ENCODE results near the gene AKAP13.

AKAP13 gene

GRCh38 chr15:85462029-85462428 is 81.6 kb downstream of the AKAP13 start:
- no peak overlapping the region for H2BK12ac ChIP-seq (ENCODE audit: low read length)
- peaks cover 7 to 14% of the 10 kb centered on the region in 2 donors for H3K4me1 ChIP-seq (ENCODE audit: control insufficient read depth in 2 of 2, insufficient read depth in 1 of 2, low read depth in 1 of 2, low read length in 2 of 2)
- H3K23ac ChIP-seq (ENCODE audit: low read depth, low read length, poor library complexity): no peak overlapping the region
- H2BK120ac ChIP-seq (ENCODE audit: low read depth, low read length): no peak overlapping the region
- no peak overlapping the region for H2BK15ac ChIP-seq (ENCODE audit: low read length)
- H3K27me3 ChIP-seq (ENCODE audit: control insufficient read depth in 3 of 3, insufficient read depth in 3 of 3, low read depth in 1 of 3, low read length in 3 of 3): no peaks in the 10 kb centered on the region
- H3K4me3 ChIP-seq (ENCODE audit: low read length in 2 of 2): no peak overlapping the region
- H4K91ac ChIP-seq (ENCODE audit: low read depth, low read length, poor library complexity): no peak overlapping the region
- no peak overlapping the region for H4K8ac ChIP-seq (ENCODE audit: low read depth, low read length)
- H3K18ac ChIP-seq (ENCODE audit: low read length): no peak overlapping the region
- no peak overlapping the region for H3K9ac ChIP-seq (ENCODE audit: low read depth, low read length, poor library complexity)
- no peak overlapping the region for H2AFZ ChIP-seq (ENCODE audit: low read length)
- DNase-seq (ENCODE audit: low spot score): no peak
- no peak overlapping the region for H3K4me2 ChIP-seq (ENCODE audit: insufficient read depth, low read length, poor library complexity, severe bottlenecking)
- H3K27ac ChIP-seq (replicated peaks; ENCODE audit: low read length): no peak overlapping the region
- H2BK5ac ChIP-seq (ENCODE audit: low read length): no peak overlapping the region
- H3K79me1 ChIP-seq (ENCODE audit: low read depth, low read length): peaks cover 2% of the 10 kb centered on the region
- H3K14ac ChIP-seq (ENCODE audit: low read length): no peak overlapping the region
- peaks cover 0 to 5% of the 10 kb centered on the region in 2 donors for H3K36me3 ChIP-seq (replicated peaks in 1 of 2; ENCODE audit: control insufficient read depth in 2 of 2, insufficient read depth in 2 of 2, low read length in 2 of 2)
- H3K4ac ChIP-seq (ENCODE audit: low read length): no peak overlapping the region
- no peak overlapping the region for H2AK5ac ChIP-seq (ENCODE audit: low read depth, low read length)
- H3K9me3 ChIP-seq (replicated peaks in 1 of 2; ENCODE audit: control insufficient read depth in 2 of 2, insufficient read depth in 1 of 2, low read depth in 1 of 2, low read length in 2 of 2): peaks cover 0 to 13% of the 10 kb centered on the region in 2 donors

- H3K27me3 ChIP-seq (ENCODE audit: control insufficient read depth in 3 of 3, insufficient read depth in 3 of 3, low read depth in 1 of 3, low read length in 3 of 3): no peaks in the 10 kb centered on the region
- H2BK120ac ChIP-seq (ENCODE audit: low read depth, low read length): no peak overlapping the region
- H3K4ac ChIP-seq (ENCODE audit: low read length): no peak overlapping the region
- H3K36me3 ChIP-seq (replicated peaks in 1 of 2; ENCODE audit: control insufficient read depth in 2 of 2, insufficient read depth in 2 of 2, low read length in 2 of 2): peaks cover 0 to 5% of the 10 kb centered on the region in 2 donors
- peaks cover 2% of the 10 kb centered on the region for H3K79me1 ChIP-seq (ENCODE audit: low read depth, low read length)
- no peak overlapping the region for H3K9ac ChIP-seq (ENCODE audit: low read depth, low read length, poor library complexity)
- H3K4me3 ChIP-seq (ENCODE audit: low read length in 2 of 2): peak overlapping the region in 1 of 2 donors; percentile 18
- no peak overlapping the region for H3K23ac ChIP-seq (ENCODE audit: low read depth, low read length, poor library complexity)
- no peak overlapping the region for H2BK5ac ChIP-seq (ENCODE audit: low read length)
- DNase-seq (ENCODE audit: low spot score): peak; percentile 44
- no peak overlapping the region for H3K18ac ChIP-seq (ENCODE audit: low read length)
- H3K27ac ChIP-seq (replicated peaks; ENCODE audit: low read length): peak overlapping the region; percentile 82
- no peak overlapping the region for H2AK5ac ChIP-seq (ENCODE audit: low read depth, low read length)
- no peak overlapping the region for H4K8ac ChIP-seq (ENCODE audit: low read depth, low read length)
- H3K14ac ChIP-seq (ENCODE audit: low read length): no peak overlapping the region
- H3K9me3 ChIP-seq (replicated peaks in 1 of 2; ENCODE audit: control insufficient read depth in 2 of 2, insufficient read depth in 1 of 2, low read depth in 1 of 2, low read length in 2 of 2): peaks cover 0 to 12% of the 10 kb centered on the region in 2 donors
- no peak overlapping the region for H3K4me2 ChIP-seq (ENCODE audit: insufficient read depth, low read length, poor library complexity, severe bottlenecking)
- no peak overlapping the region for H2BK12ac ChIP-seq (ENCODE audit: low read length)
- H3K4me1 ChIP-seq (ENCODE audit: control insufficient read depth in 2 of 2, insufficient read depth in 1 of 2, low read depth in 1 of 2, low read length in 2 of 2): peaks cover 7 to 14% of the 10 kb centered on the region in 2 donors
- WGBS, 2 donors (ENCODE audit: extremely low coverage in 2 of 2, insufficient read length in 2 of 2, insufficient replicate concordance in 1 of 2): no CpG with 5 or more reads among the region's 4 CpGs
- no peak overlapping the region for H4K91ac ChIP-seq (ENCODE audit: low read depth, low read length, poor library complexity)
- peak overlapping the region; percentile 4 for H2AFZ ChIP-seq (ENCODE audit: low read length)
- no peak overlapping the region for H2BK15ac ChIP-seq (ENCODE audit: low read length)
These were observed 83.0 kb downstream of the AKAP13 start for GRCh38 chr15:85463276-85463892.

GRCh38 chr15:85463976-85464375 is 83.6 kb downstream of the AKAP13 start:
- Histone ChIP-seq H2BK5ac (ENCODE audit: low read length) (no peak overlapping the region), H2AK5ac (ENCODE audit: low read depth, low read length) (no peak overlapping the region), H3K14ac (ENCODE audit: low read length) (no peak overlapping the region), H3K36me3 (replicated peaks in 1 of 2; ENCODE audit: control insufficient read depth in 2 of 2, insufficient read depth in 2 of 2, low read length in 2 of 2) (peaks cover 0 to 5% of the 10 kb centered on the region in 2 donors), H4K91ac (ENCODE audit: low read depth, low read length, poor library complexity) (no peak overlapping the region), H3K27ac (replicated peaks; ENCODE audit: low read length) (peak overlapping the region; percentile 2), H4K8ac (ENCODE audit: low read depth, low read length) (no peak overlapping the region), H3K23ac (ENCODE audit: low read depth, low read length, poor library complexity) (no peak overlapping the region), H3K4ac (ENCODE audit: low read length) (no peak overlapping the region), H3K9me3 (replicated peaks in 1 of 2; ENCODE audit: control insufficient read depth in 2 of 2, insufficient read depth in 1 of 2, low read depth in 1 of 2, low read length in 2 of 2) (peaks cover 0 to 12% of the 10 kb centered on the region in 2 donors), H3K4me3 (ENCODE audit: low read length in 2 of 2) (peak overlapping the region in 1 of 2 donors; percentile 18), H3K4me2 (ENCODE audit: insufficient read depth, low read length, poor library complexity, severe bottlenecking) (no peak overlapping the region), H3K4me1 (ENCODE audit: control insufficient read depth in 2 of 2, insufficient read depth in 1 of 2, low read depth in 1 of 2, low read length in 2 of 2) (peaks cover 7 to 14% of the 10 kb centered on the region in 2 donors), H2AFZ (ENCODE audit: low read length) (peak overlapping the region; percentile 4), H3K9ac (ENCODE audit: low read depth, low read length, poor library complexity) (no peak overlapping the region), H2BK120ac (ENCODE audit: low read depth, low read length) (no peak overlapping the region), H3K18ac (ENCODE audit: low read length) (no peak overlapping the region), H3K79me1 (ENCODE audit: low read depth, low read length) (peaks cover 2% of the 10 kb centered on the region), H2BK12ac (ENCODE audit: low read length) (no peak overlapping the region), H3K27me3 (ENCODE audit: control insufficient read depth in 3 of 3, insufficient read depth in 3 of 3, low read depth in 1 of 3, low read length in 3 of 3) (no peaks in the 10 kb centered on the region), H2BK15ac (ENCODE audit: low read length) (no peak overlapping the region)
- DNase-seq (ENCODE audit: low spot score): no peak
- WGBS, 2 donors (ENCODE audit: extremely low coverage in 2 of 2, insufficient read length in 2 of 2, insufficient replicate concordance in 1 of 2): no CpG with 5 or more reads among the region's 6 CpGs

GRCh38 chr15:85464471-85464870 is 84.1 kb downstream of the AKAP13 start:
- no peak overlapping the region for H3K23ac ChIP-seq (ENCODE audit: low read depth, low read length, poor library complexity)
- WGBS, 2 donors (ENCODE audit: extremely low coverage in 2 of 2, insufficient read length in 2 of 2, insufficient replicate concordance in 1 of 2): no CpG with 5 or more reads among the region's 3 CpGs
- H4K8ac ChIP-seq (ENCODE audit: low read depth, low read length): no peak overlapping the region
- H3K79me1 ChIP-seq (ENCODE audit: low read depth, low read length): peaks cover 1% of the 10 kb centered on the region
- H2BK15ac ChIP-seq (ENCODE audit: low read length): no peak overlapping the region
- H2BK5ac ChIP-seq (ENCODE audit: low read length): no peak overlapping the region
- no peak overlapping the region for H2BK12ac ChIP-seq (ENCODE audit: low read length)
- no peak overlapping the region for H3K18ac ChIP-seq (ENCODE audit: low read length)
- H3K4me3 ChIP-seq (ENCODE audit: low read length in 2 of 2): no peak overlapping the region
- no peak for DNase-seq (ENCODE audit: low spot score)
- H3K36me3 ChIP-seq (replicated peaks in 1 of 2; ENCODE audit: control insufficient read depth in 2 of 2, insufficient read depth in 2 of 2, low read length in 2 of 2): peaks cover 0 to 5% of the 10 kb centered on the region in 2 donors
- H3K27ac ChIP-seq (replicated peaks; ENCODE audit: low read length): no peak overlapping the region
- H2AFZ ChIP-seq (ENCODE audit: low read length): no peak overlapping the region
- H3K14ac ChIP-seq (ENCODE audit: low read length): no peak overlapping the region
- no peak overlapping the region for H4K91ac ChIP-seq (ENCODE audit: low read depth, low read length, poor library complexity)
- no peak overlapping the region for H3K4ac ChIP-seq (ENCODE audit: low read length)
- H3K4me1 ChIP-seq (ENCODE audit: control insufficient read depth in 2 of 2, insufficient read depth in 1 of 2, low read depth in 1 of 2, low read length in 2 of 2): peaks cover 7 to 14% of the 10 kb centered on the region in 2 donors
- no peak overlapping the region for H2AK5ac ChIP-seq (ENCODE audit: low read depth, low read length)
- H3K4me2 ChIP-seq (ENCODE audit: insufficient read depth, low read length, poor library complexity, severe bottlenecking): no peak overlapping the region
- H3K9me3 ChIP-seq (replicated peaks in 1 of 2; ENCODE audit: control insufficient read depth in 2 of 2, insufficient read depth in 1 of 2, low read depth in 1 of 2, low read length in 2 of 2): peaks cover 0 to 12% of the 10 kb centered on the region in 2 donors
- no peaks in the 10 kb centered on the region for H3K27me3 ChIP-seq (ENCODE audit: control insufficient read depth in 3 of 3, insufficient read depth in 3 of 3, low read depth in 1 of 3, low read length in 3 of 3)
- H3K9ac ChIP-seq (ENCODE audit: low read depth, low read length, poor library complexity): no peak overlapping the region
- no peak overlapping the region for H2BK120ac ChIP-seq (ENCODE audit: low read depth, low read length)

All from neuronal stem cell (in vitro differentiated cells).